Myocyte (in vitro differentiated cells): Measurements from ENCODE around the gene HSFY1. TPM values are rescaled to one million over a fixed set of nuclear protein-coding genes. Genes with fewer than 3 reads are reported as not detected.
"Not testable (repeated sequence)": the region's sequence is repeated elsewhere in the genome, so short reads cannot be mapped to it uniquely, and the experiment has no call there.

ENCODE experiments used
- DNase-seq: peaks from one replicate; pipeline ENCODE4 v3.0.0-alpha.2; 2012; ENCODE audit warnings: low read depth
- polyA plus RNA-seq: library from polyadenylated mRNA; unstranded; fragments of >200 nt; gene quantifications from one replicate; pipeline ENCODE4 v1.2.1, GENCODE V29; 2012; ENCODE audit warnings: missing spikeins
- total RNA-seq: library from RNA; depleted of rRNA; stranded (reverse); fragments of >200 nt; gene quantifications from 2 replicates; pipeline ENCODE4 v1.2.3, GENCODE V29; 2014

Gene HSFY1
- not detected in 2 replicates for total RNA-seq
- polyA plus RNA-seq = not detected

GRCh38 chrY:18546420-18546819 lies at the start of gene HSFY1:
Gene HSFY1 (plus strand): TSS chrY:18546720. CDS start chrY:18546788, 68 bp downstream.
- DNase-seq = not testable (repeated sequence)

- DNase-seq = not testable (repeated sequence)
These were observed 42.3 kb upstream of the HSFY1 start for GRCh38 chrY:18504266-18504665.

- DNase-seq = not testable (repeated sequence)
These were observed 15.4 kb upstream of the HSFY1 start for GRCh38 chrY:18530995-18531655.

- not testable (repeated sequence) for DNase-seq
These were observed 7.6 kb upstream of the HSFY1 start for GRCh38 chrY:18538952-18539351.

- DNase-seq = not testable (repeated sequence)
These were observed 6.6 kb downstream of the HSFY1 start for GRCh38 chrY:18553132-18553531.

- DNase-seq = not testable (repeated sequence)
These were observed 19.4 kb downstream of the HSFY1 start for GRCh38 chrY:18565915-18566314.

Other genes starting within 250 kb of the HSFY1 start
- not detected in 2 replicates for gene HSFY2, start 227.0 kb downstream of the HSFY1 start, total RNA-seq